ENCODE measurements around the gene FOCAD. TPM values are rescaled to one million over a fixed set of nuclear protein-coding genes. Genes with fewer than 3 reads are reported as not detected.
"Not testable (repeated sequence)": the region's sequence is repeated elsewhere in the genome, so short reads cannot be mapped to it uniquely, and the experiment has no call there.

Gene FOCAD
- total and polyA plus RNA-seq, 12 donors = 11.7 to 41.3 (median 31.2) TPM

GRCh38 chr9:20664501-20664900 is 19.6 kb upstream of the FOCAD start:
- no peak for DNase-seq
- intact Hi-C loops (cut with DNase I) = no loop called here
- H3K36me3 ChIP-seq = no peaks in the 10 kb centered on the region
- no peak for TF ChIP-seq CTCF (IDR thresholded peaks at IDR 0.05)
- 95 to 96% methylated on average over 3 of the region's 3 CpGs for WGBS, 2 donors
- ATAC-seq = no peak
- no peaks in the 10 kb centered on the region for H3K27me3 ChIP-seq
- no peak overlapping the region for H3K27ac ChIP-seq
- no peak overlapping the region for H3K4me3 ChIP-seq
- H3K9me3 ChIP-seq = no peaks in the 10 kb centered on the region
- peaks cover 0 to 23% (median 4%) of the 10 kb centered on the region in 9 donors for H3K4me1 ChIP-seq

GRCh38 chr9:20670395-20670794 is 13.7 kb upstream of the FOCAD start:
- H3K27ac ChIP-seq = no peak overlapping the region
- H3K36me3 ChIP-seq = no peaks in the 10 kb centered on the region
- no peak for TF ChIP-seq CTCF (IDR thresholded peaks at IDR 0.05)
- WGBS, 2 donors = 75 to 81% methylated on average over 6 of the region's 6 CpGs
- no peaks in the 10 kb centered on the region for H3K4me1 ChIP-seq
- ATAC-seq = no peak
- H3K9me3 ChIP-seq = no peaks in the 10 kb centered on the region
- H3K27me3 ChIP-seq = no peaks in the 10 kb centered on the region
- intact Hi-C loops (cut with DNase I) = loop anchor here in 1 of 10 donors (10.0 kb wide), 1 partner anchor 64 kb away; no protein-coding TSS in a partner anchor
- no peak for DNase-seq
- H3K4me3 ChIP-seq = no peak overlapping the region

GRCh38 chr9:20671635-20672034 is 12.4 kb upstream of the FOCAD start:
- H3K9me3 ChIP-seq = peaks cover 0 to 3% (median 0%) of the 10 kb centered on the region in 11 donors
- no peak overlapping the region for H3K27ac ChIP-seq
- 73 to 74% methylated on average over 4 of the region's 4 CpGs for WGBS, 2 donors
- H3K27me3 ChIP-seq = no peaks in the 10 kb centered on the region
- H3K36me3 ChIP-seq = no peaks in the 10 kb centered on the region
- H3K4me1 ChIP-seq = no peaks in the 10 kb centered on the region
- intact Hi-C loops (cut with DNase I) = loop anchor here in 1 of 10 donors (10.0 kb wide), 1 partner anchor 63 kb away; no protein-coding TSS in a partner anchor
- DNase-seq (no peak), ATAC-seq (no peak)
- no peak for TF ChIP-seq CTCF (IDR thresholded peaks at IDR 0.05)
- H3K4me3 ChIP-seq = no peak overlapping the region

- not testable (repeated sequence) for DNase-seq, H3K27ac ChIP-seq, H3K9me3 ChIP-seq, H3K27me3 ChIP-seq, ATAC-seq, H3K4me1 ChIP-seq, H3K36me3 ChIP-seq, H3K4me3 ChIP-seq
- intact Hi-C loops (cut with DNase I) = loop anchor here in 1 of 10 donors (10.0 kb wide), 1 partner anchor 61 kb away; no protein-coding TSS in a partner anchor
- 98% methylated on average over 10 of the region's 10 CpGs for whole genome bisulfite sequencing, 2 donors
Measured at GRCh38 chr9:20673537-20673936, 10.5 kb upstream of the FOCAD start.

GRCh38 chr9:20681467-20681866 is 2.6 kb upstream of the FOCAD start:
- WGBS, 2 donors = 96 to 98% methylated on average over 2 of the region's 2 CpGs
- no peak overlapping the region for H3K27ac ChIP-seq
- no peaks in the 10 kb centered on the region for H3K27me3 ChIP-seq
- peaks cover 0 to 32% (median 24%) of the 10 kb centered on the region in 9 donors for H3K4me1 ChIP-seq
- DNase-seq = no peak
- intact Hi-C loops (cut with DNase I) = loop anchor here in 4 of 10 donors (5.0 to 10.0 kb wide), 4 partner anchors 57 to 327 kb away; partner anchors contain the start of gene MLLT3 (in 2 of the 4)
- no peak for TF ChIP-seq CTCF (IDR thresholded peaks at IDR 0.05)
- no peak overlapping the region for H3K4me3 ChIP-seq
- H3K36me3 ChIP-seq = no peaks in the 10 kb centered on the region
- peaks cover 0 to 7% (median 0%) of the 10 kb centered on the region in 11 donors for H3K9me3 ChIP-seq
- ATAC-seq = no peak

Measured in heart right ventricle (tissue), 16 donors.